ENCODE data around the gene SMARCD1. TPM values are rescaled to one million over a fixed set of nuclear protein-coding genes. Genes with fewer than 3 reads are reported as not detected.

The SMARCD1 gene
- total RNA-seq, 2 donors from 2014 or later, result 34.2 to 52.7 TPM

DNA sequence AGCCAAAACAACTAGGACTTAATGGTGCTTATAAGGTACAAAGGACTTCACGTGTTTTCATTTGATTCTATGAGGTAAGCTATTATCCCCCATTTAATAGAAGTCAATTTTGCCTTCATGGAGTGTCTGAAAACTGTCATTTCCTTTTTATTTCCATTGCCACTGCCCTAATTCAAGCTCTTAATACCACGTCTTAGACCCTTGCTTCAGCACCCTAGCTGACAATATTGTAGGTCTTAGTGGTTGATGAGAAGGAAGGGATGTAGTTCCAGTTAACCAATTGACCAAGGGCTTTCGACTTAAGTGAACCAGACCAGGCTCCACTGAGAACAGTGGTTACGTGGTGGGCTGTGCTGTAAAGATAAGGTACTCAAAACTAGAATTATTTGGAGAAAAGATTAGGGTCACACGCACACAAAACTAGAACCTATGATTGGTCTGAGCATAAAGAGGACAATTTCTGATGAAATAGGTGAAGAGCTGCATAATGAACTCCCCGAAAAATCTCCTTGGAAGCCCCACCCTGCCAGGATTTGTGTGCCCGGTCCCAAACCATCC is 37.4 kb upstream of the SMARCD1 start:
- intact Hi-C loops (cut with DNase I), result no loop called here
- no peak overlapping the region for H3K27ac ChIP-seq
- TF ChIP-seq, protein P1, sequence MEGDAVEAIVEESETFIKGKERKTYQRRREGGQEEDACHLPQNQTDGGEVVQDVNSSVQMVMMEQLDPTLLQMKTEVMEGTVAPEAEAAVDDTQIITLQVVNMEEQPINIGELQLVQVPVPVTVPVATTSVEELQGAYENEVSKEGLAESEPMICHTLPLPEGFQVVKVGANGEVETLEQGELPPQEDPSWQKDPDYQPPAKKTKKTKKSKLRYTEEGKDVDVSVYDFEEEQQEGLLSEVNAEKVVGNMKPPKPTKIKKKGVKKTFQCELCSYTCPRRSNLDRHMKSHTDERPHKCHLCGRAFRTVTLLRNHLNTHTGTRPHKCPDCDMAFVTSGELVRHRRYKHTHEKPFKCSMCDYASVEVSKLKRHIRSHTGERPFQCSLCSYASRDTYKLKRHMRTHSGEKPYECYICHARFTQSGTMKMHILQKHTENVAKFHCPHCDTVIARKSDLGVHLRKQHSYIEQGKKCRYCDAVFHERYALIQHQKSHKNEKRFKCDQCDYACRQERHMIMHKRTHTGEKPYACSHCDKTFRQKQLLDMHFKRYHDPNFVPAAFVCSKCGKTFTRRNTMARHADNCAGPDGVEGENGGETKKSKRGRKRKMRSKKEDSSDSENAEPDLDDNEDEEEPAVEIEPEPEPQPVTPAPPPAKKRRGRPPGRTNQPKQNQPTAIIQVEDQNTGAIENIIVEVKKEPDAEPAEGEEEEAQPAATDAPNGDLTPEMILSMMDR (IDR thresholded peaks at IDR 0.05), result no peak
- TF ChIP-seq POLR2A (IDR thresholded peaks at IDR 0.05), result no peak
- H3K36me3 ChIP-seq (replicated peaks in 1 of 2; ENCODE audit: insufficient read depth in 1 of 2, low read depth in 2 of 2), result no peaks in the 10 kb centered on the region
- WGBS, 2 donors, result 72 to 81% methylated on average over 7 of the region's 7 CpGs
- ATAC-seq (no peak), DNase-seq (no peak)
- peaks cover 10% of the 10 kb centered on the region for H3K4me1 ChIP-seq
- H3K9me3 ChIP-seq, result no peaks in the 10 kb centered on the region
- H3K27me3 ChIP-seq, result no peaks in the 10 kb centered on the region
- H3K4me3 ChIP-seq, result no peak overlapping the region

DNA sequence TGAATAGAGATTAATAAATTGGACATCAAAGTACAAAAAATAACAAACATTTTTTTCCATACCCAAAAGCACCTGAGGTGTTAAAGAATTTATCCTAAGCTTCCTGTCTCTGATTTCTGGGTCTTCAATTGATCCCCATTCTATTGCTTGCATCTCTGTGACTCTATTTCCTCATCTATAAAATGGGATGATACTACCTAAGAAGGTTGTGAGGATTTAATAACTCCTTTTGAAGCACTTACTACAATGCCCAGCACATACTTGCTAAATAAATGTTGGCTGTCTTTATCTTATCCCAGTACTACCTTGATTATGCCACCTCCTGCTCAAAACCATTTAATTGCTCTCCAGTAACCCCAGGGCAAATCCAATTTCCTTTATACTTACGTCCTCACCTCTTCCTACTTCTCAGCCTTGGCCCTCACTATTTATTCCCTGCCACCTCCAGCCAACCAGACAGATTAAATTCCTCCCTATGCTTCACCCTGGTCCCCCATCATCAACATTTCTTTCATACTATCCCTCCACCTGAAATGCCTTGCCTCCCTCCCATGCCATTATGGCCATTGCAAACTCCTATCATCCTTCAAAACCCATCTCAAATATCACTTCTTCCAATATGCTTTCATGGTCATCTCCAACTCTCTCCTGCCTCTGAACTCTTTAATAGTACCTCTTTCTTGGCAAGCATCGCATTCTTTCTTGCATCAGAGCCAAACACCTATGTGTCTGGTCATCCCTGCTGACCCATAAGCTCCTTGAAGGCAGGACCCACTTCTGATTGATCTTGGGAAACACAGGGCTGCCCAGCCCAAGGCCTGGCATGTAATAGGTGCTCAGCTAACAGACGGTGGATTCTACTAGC is 35.7 kb upstream of the SMARCD1 start:
- TF ChIP-seq POLR2A (IDR thresholded peaks at IDR 0.05), result no peak

DNA sequence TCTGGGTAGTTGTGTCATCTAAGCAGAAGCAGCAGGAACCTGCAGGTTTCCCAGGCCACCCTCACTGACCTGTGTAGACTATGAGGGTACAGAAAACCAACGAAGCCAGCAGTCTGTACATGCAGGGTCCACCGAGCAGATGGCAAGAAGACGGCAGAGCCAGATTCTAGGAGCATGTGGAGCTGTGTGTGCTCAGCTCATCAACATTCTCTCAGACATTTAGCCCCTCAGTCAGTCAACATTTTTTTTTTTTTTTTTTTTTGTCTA is 35.1 kb upstream of the SMARCD1 start:
- no peak for ATAC-seq
- H3K27me3 ChIP-seq, result no peaks in the 10 kb centered on the region
- intact Hi-C loops (cut with DNase I), result no loop called here
- no peak for TF ChIP-seq POLR2A (IDR thresholded peaks at IDR 0.05)
- TF ChIP-seq, protein P1 (IDR thresholded peaks at IDR 0.05), result no peak
- H3K4me3 ChIP-seq, result no peak overlapping the region
- DNase-seq, result no peak
- peaks cover 10% of the 10 kb centered on the region for H3K4me1 ChIP-seq
- H3K9me3 ChIP-seq, result no peaks in the 10 kb centered on the region
- no peaks in the 10 kb centered on the region for H3K36me3 ChIP-seq (replicated peaks in 1 of 2; ENCODE audit: insufficient read depth in 1 of 2, low read depth in 2 of 2)
- 80 to 87% methylated on average over 3 of the region's 3 CpGs for WGBS, 2 donors
- H3K27ac ChIP-seq, result no peak overlapping the region

More for the DNA sequence above, 35.7 kb upstream of the SMARCD1 start:
- Histone ChIP-seq H3K27ac (no peak overlapping the region), H3K9me3 (no peaks in the 10 kb centered on the region), H3K4me1 (peaks cover 10% of the 10 kb centered on the region), H3K36me3 (replicated peaks in 1 of 2; ENCODE audit: insufficient read depth in 1 of 2, low read depth in 2 of 2) (no peaks in the 10 kb centered on the region), H3K4me3 (no peak overlapping the region), H3K27me3 (no peaks in the 10 kb centered on the region)
- intact Hi-C loops (cut with DNase I), result no loop called here
- WGBS, 2 donors, result 80 to 86% methylated on average over 3 of the region's 3 CpGs
- ATAC-seq, result no peak
- no peak for DNase-seq

DNA sequence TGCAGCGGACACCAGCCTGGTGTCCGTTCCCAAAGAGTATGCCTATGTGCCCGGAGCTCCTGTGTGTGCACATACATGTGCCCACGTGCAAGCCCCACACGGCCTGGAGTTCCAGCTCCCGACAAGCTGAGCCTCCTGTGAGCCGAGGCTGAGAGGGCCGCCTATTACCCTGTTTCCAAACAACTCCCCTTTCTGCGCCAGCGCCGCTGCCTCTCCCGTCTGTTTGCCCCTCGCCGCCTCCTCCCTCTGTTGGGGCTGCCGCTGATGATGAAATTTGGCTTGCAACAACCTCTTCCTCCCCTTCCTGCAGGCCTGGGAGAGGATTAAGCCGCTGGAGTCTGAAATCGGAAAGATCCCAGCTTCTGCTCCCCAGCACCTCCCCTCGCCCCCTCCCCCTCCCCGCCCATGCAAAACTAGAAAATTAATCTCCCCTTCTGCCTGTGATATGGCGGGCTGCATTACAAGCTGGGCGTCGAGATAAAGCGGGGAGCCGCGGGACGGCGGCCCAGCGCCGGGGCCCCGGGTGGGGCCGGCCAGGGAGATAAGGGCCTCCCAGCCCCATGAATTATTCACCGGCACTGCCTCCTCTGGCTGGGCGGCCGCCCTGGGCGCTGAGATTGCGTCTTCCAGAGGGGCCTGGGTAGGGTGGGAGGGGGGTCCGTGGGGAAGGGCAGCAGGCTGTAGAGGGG is 34.6 kb upstream of the SMARCD1 start:
- intact Hi-C loops (cut with DNase I), result no loop called here
- peak; percentile 69 for ATAC-seq
- H3K9me3 ChIP-seq, result no peaks in the 10 kb centered on the region
- peaks cover 11% of the 10 kb centered on the region for H3K4me1 ChIP-seq
- no peak overlapping the region for H3K4me3 ChIP-seq
- H3K36me3 ChIP-seq (replicated peaks in 1 of 2; ENCODE audit: insufficient read depth in 1 of 2, low read depth in 2 of 2), result no peaks in the 10 kb centered on the region
- H3K27ac ChIP-seq, result peak overlapping the region in 1 of 4 donors; percentile 32
- 7 to 10% methylated on average over 14 to 37 of the region's 37 CpGs for WGBS, 2 donors
- peaks cover 0 to 1% of the 10 kb centered on the region in 2 donors for H3K27me3 ChIP-seq
- TF ChIP-seq, protein P1 (IDR thresholded peaks at IDR 0.05), result peak in 1 of 7 experiments; percentile 4
- no peak for TF ChIP-seq POLR2A (IDR thresholded peaks at IDR 0.05)
- DNase-seq, result peak; percentile 30 to 57 (median 53)

DNA sequence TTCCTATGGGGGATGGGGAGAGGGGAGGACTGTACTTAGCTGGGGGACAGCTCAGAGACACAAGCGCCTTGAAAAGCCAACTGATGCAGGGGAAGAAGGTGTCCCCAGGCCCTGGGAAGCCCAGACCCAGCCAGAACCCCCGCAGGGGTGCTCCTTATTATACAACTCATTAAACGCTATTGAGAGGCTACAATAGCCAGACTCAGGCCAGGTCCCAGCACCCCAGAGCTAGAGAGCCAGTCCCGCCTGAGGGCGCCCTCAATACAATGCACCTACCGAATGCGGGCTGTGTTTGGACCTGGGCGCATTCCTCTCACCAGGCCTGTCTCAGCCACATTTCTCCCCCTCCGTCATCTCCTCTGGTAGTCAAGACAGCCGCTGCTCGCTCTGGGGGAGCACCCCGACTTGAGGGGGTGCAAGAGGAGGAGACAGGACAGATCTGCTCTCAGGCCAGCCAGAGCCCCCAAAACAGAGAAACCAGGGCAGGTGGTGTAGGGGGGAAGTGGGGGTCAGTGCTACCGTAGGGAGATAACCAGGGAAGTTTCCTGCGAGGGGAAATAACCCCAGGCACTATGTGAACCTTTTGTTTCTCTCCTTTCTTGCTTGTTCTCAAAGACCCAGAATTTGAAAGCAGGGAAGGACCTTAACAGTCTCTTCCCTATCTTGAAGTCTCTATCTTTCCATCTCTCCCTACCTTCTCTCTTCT is 33.9 kb upstream of the SMARCD1 start:
- TF ChIP-seq, protein P1 (IDR thresholded peaks at IDR 0.05), result no peak
- no peak for TF ChIP-seq POLR2A (IDR thresholded peaks at IDR 0.05)
- 63 to 78% methylated on average over 14 of the region's 14 CpGs for WGBS, 2 donors
- DNase-seq, result no peak
- Histone ChIP-seq H3K9me3 (no peaks in the 10 kb centered on the region), H3K4me3 (no peak overlapping the region), H3K4me1 (peaks cover 18% of the 10 kb centered on the region), H3K36me3 (replicated peaks in 1 of 2; ENCODE audit: insufficient read depth in 1 of 2, low read depth in 2 of 2) (no peaks in the 10 kb centered on the region), H3K27ac (no peak overlapping the region), H3K27me3 (peaks cover 0 to 8% of the 10 kb centered on the region in 2 donors)
- intact Hi-C loops (cut with DNase I), result no loop called here
- ATAC-seq, result no peak
